CD4-positive, CD25-positive, alpha-beta regulatory T cell (primary cell): Measurements from ENCODE around the gene ADCY9. TPM values are rescaled to one million over a fixed set of nuclear protein-coding genes. Genes with fewer than 3 reads are reported as not detected.
"Not testable (repeated sequence)": the region's sequence is repeated elsewhere in the genome, so short reads cannot be mapped to it uniquely, and the experiment has no call there.

Source experiments
- ATAC-seq, 2 donors: fragments of 150-1000 bp; cut with Tn5 transposase; one replicate each; pipeline ENCODE4 v1.10.0; 2021; ENCODE audit warnings: low read depth in 2 of 2, moderate number of reproducible peaks in 2 of 2, moderate library complexity in 1 of 2
- DNase-seq, 3 donors: peaks; one replicate each; pipeline versions ENCODE4 v3.0.0 to v3.0.0-alpha.2; 2012 to 2022; ENCODE audit warnings: mixed read lengths in 1 of 3
- H3K27ac ChIP-seq: one replicate; pipeline ENCODE4 v1.7.0; 2013; ENCODE audit warnings: mild to moderate bottlenecking, low read length; ENCODE audit not compliant: insufficient read depth, poor library complexity, severe bottlenecking
- H3K27me3 ChIP-seq: one replicate; pipeline ENCODE4 v1.7.0; 2013; ENCODE audit warnings: low read length; ENCODE audit not compliant: control insufficient read depth, insufficient read depth
- H3K36me3 ChIP-seq: one replicate; pipeline ENCODE4 v1.7.0; 2013; ENCODE audit warnings: mild to moderate bottlenecking, low read length, moderate library complexity; ENCODE audit not compliant: control insufficient read depth, insufficient read depth
- H3K4me1 ChIP-seq: 2 replicates; pipeline ENCODE4 v1.7.0; 2013; ENCODE audit warnings: mild to moderate bottlenecking, low read length; ENCODE audit not compliant: insufficient read depth, control insufficient read depth, poor library complexity, severe bottlenecking
- H3K4me3 ChIP-seq: one replicate; pipeline ENCODE4 v1.7.0; 2013; ENCODE audit warnings: low read depth, mild to moderate bottlenecking, low read length, moderate library complexity
- H3K9me3 ChIP-seq, 2 experiments: 1 replicate in 1 of 2; 2 replicates in 1 of 2; pipeline ENCODE4 v1.7.0; 2013; ENCODE audit warnings: low read length in 2 of 2, mild to moderate bottlenecking in 1 of 2, moderate library complexity in 1 of 2; ENCODE audit not compliant: control insufficient read depth in 2 of 2
- H3K27ac Mint-ChIP-seq, 3 donors: one replicate each; pipeline ENCODE4 v1.8.0; 2020 to 2022; ENCODE audit warnings: mild to moderate bottlenecking in 3 of 3, mixed read lengths in 3 of 3, moderate library complexity in 2 of 3
- H3K27me3 Mint-ChIP-seq: one replicate; pipeline ENCODE4 v1.8.0; 2022; ENCODE audit warnings: mild to moderate bottlenecking, mixed read lengths
- H3K36me3 Mint-ChIP-seq: one replicate; pipeline ENCODE4 v1.8.0; 2020; ENCODE audit warnings: mixed read lengths
- H3K4me1 Mint-ChIP-seq, 4 donors: one replicate each; pipeline ENCODE4 v1.8.0; 2020 to 2022; ENCODE audit warnings: mixed read lengths in 4 of 4, mild to moderate bottlenecking in 1 of 4
- H3K4me3 Mint-ChIP-seq, 4 donors: one replicate each; pipeline ENCODE4 v1.8.0; 2020 to 2022; ENCODE audit warnings: mild to moderate bottlenecking in 4 of 4, mixed read lengths in 4 of 4, moderate library complexity in 3 of 4
- H3K9me3 Mint-ChIP-seq, 7 donors: one replicate each; pipeline ENCODE4 v1.8.0; 2020 to 2022; ENCODE audit warnings: mixed read lengths in 7 of 7, mild to moderate bottlenecking in 3 of 7, moderate library complexity in 2 of 7
- polyA plus RNA-seq, 4 donors: library from polyadenylated mRNA; unstranded; fragments of 300-500 nt; fragmentation: Illumina TruSeq; gene quantifications; one replicate each; pipeline ENCODE4 v1.2.3, GENCODE V29; 2021
- total RNA-seq: library from RNA; stranded (reverse); gene quantifications from one replicate; pipeline ENCODE4 v1.2.3, GENCODE V29; 2022

The ADCY9 gene
- total and polyA plus RNA-seq, 5 donors from 2014 or later = 0.06 to 7.8 (median 0.23) TPM

DNA sequence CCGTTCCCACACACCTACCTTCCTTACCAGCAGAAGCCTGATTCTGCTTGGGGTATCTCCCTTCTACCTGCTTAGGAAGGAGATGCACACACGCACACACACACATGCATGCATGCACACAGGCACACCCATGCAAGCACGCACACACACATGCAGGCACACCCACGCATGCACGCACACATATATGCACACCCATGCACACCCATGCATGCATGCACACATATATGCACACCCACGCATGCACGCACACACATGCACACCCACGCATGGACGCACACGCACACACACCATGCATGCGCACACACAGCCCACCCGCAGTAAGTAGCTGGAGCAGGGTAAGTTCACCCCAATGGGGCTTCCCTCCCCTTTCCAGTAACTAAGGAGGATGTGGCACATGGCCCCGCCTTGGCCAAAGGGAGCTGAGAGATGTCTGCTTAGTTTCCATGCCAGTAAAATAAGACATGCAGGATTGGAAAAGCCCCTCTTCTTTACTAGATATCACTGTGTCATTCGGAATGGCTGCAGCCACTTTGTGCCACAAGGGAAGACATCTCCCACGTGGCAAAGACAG lies 33.7 kb downstream of the ADCY9 start:
- Mint-ChIP-seq H3K4me3 (no peak overlapping the region), H3K36me3 (peaks cover 4% of the 10 kb centered on the region), H3K9me3 (peaks cover 0 to 4% (median 0%) of the 10 kb centered on the region in 7 donors), H3K27me3 (no peaks in the 10 kb centered on the region), H3K4me1 (peaks cover 0 to 21% (median 4%) of the 10 kb centered on the region in 4 donors), H3K27ac (no peak overlapping the region)
- DNase-seq (peak in 1 of 3 donors; percentile 43), ATAC-seq (no peak)
- H3K4me3 ChIP-seq = no peak overlapping the region
- peaks cover 3% of the 10 kb centered on the region for H3K4me1 ChIP-seq
- H3K9me3 ChIP-seq = no peaks in the 10 kb centered on the region
- no peaks in the 10 kb centered on the region for H3K27me3 ChIP-seq
- no peaks in the 10 kb centered on the region for H3K36me3 ChIP-seq
- H3K27ac ChIP-seq = no peak overlapping the region

DNA sequence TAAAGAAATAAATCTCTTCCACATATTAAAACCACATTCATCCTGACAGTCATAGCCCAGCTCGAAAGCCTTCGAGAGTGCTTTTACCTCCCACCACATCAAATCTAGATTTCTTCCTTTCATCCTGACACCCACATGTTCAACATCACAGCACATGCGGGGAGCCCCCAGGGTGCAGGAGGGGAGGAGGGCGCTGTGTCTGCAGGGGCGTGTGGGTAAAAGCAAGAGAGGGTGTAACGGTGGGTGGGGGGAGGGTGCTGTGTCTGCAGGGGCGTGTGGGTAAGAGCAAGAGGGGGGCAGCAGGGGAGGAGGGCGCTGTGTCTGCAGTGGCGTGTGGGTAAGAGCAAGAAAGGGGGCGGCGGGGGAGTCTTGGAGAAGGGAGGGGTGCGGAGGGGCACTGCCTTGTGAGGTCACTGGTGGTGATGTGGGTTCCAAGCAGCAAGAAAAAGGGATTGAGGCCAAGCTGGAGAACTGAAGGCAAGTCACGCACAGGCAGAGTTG lies 34.7 kb downstream of the ADCY9 start:
- Mint-ChIP-seq H3K4me3 (peak overlapping the region in 1 of 4 donors; percentile 9), H3K4me1 (peaks cover 0 to 24% (median 4%) of the 10 kb centered on the region in 4 donors), H3K9me3 (peaks cover 0 to 4% (median 0%) of the 10 kb centered on the region in 7 donors), H3K36me3 (peaks cover 4% of the 10 kb centered on the region), H3K27me3 (no peaks in the 10 kb centered on the region), H3K27ac (no peak overlapping the region)
- DNase-seq = peak in 2 of 3 donors; percentile 5 to 26
- Histone ChIP-seq H3K36me3 (no peaks in the 10 kb centered on the region), H3K4me1 (peaks cover 3% of the 10 kb centered on the region), H3K4me3 (no peak overlapping the region), H3K27me3 (no peaks in the 10 kb centered on the region), H3K27ac (no peak overlapping the region), H3K9me3 (no peaks in the 10 kb centered on the region)
- ATAC-seq = no peak

DNA sequence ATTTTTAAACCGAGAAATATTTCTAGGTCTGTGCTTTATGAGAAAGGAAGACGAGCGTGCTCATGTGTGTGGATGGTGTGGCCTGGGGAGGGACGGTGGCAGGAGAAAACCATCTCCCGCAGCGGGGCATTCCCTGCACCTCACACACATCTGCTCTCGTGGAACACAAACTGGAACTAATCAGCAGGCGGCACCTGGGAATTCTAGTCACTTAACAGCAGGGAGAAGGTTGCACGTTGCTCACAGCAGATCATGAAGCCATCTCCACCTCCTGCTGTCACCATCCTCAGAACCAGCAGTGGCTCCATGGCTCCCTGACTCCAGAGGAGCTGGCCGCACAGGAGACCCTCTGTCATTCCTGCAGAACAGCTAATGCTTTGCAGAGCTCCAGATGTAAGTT lies 35.2 kb downstream of the ADCY9 start:
- H3K4me3 Mint-ChIP-seq = peak overlapping the region in 1 of 4 donors; percentile 48
- Histone ChIP-seq H3K4me1 (peaks cover 3% of the 10 kb centered on the region), H3K4me3 (no peak overlapping the region), H3K27ac (no peak overlapping the region), H3K36me3 (no peaks in the 10 kb centered on the region), H3K9me3 (no peaks in the 10 kb centered on the region), H3K27me3 (no peaks in the 10 kb centered on the region)
- no peak overlapping the region for H3K27ac Mint-ChIP-seq
- H3K4me1 Mint-ChIP-seq = peaks cover 0 to 24% (median 4%) of the 10 kb centered on the region in 4 donors
- no peak for ATAC-seq
- no peak for DNase-seq
- peaks cover 0 to 4% (median 0%) of the 10 kb centered on the region in 7 donors for H3K9me3 Mint-ChIP-seq
- H3K27me3 Mint-ChIP-seq = no peaks in the 10 kb centered on the region
- peaks cover 4% of the 10 kb centered on the region for H3K36me3 Mint-ChIP-seq

DNA sequence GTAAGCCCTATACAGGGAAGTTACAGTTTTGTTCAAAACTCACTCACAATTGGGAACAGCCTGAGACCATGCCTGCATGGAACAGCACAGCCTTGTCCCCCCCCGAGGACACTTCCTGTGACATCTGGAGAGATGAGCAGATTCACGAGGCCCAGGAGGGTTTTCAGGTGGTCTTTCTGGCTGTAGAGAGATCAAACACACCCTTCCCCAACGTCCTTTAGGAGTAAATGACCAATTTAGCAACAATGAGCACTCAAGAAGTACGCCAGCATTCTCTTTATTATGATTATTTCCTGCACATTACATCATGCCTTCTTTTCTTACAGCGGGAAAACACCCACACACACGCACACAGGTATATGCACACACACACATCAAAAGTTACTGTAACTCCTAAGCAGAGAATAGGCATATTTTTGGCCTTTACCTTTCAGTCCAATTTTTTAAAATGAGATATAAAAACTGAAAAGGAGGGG lies 39.0 kb downstream of the ADCY9 start:
- Histone ChIP-seq H3K27ac (no peak overlapping the region), H3K27me3 (no peaks in the 10 kb centered on the region), H3K4me3 (no peak overlapping the region), H3K36me3 (no peaks in the 10 kb centered on the region), H3K4me1 (peaks cover 3% of the 10 kb centered on the region), H3K9me3 (no peaks in the 10 kb centered on the region)
- no peak for ATAC-seq
- no peak for DNase-seq
- H3K4me3 Mint-ChIP-seq = no peak overlapping the region
- peaks cover 0 to 2% (median 0%) of the 10 kb centered on the region in 7 donors for H3K9me3 Mint-ChIP-seq
- H3K27me3 Mint-ChIP-seq = no peaks in the 10 kb centered on the region
- H3K27ac Mint-ChIP-seq = peak overlapping the region in 2 of 3 donors; percentile 20 to 40
- H3K36me3 Mint-ChIP-seq = no peaks in the 10 kb centered on the region
- H3K4me1 Mint-ChIP-seq = peaks cover 0 to 22% (median 3%) of the 10 kb centered on the region in 4 donors

DNA sequence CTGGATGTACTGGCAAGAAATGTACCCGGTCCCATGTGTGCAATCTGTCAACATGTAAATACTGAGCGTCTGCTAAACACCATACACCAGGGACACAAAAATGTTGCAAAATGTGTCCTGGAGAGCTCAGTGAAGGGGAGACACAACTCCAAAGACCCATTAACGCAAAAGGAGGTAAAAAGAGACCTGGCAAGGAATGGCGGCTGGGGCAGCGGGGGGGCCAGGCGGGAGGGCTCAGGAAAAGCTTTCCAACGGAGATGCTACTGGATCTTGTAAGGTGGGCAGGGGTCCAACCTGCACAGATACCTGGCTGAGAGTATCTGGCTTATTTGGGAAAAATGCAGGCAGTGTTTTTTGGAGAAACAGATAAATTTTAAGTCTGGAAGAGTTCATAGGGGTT lies 40.7 kb downstream of the ADCY9 start:
- Histone ChIP-seq H3K27ac (no peak overlapping the region), H3K9me3 (no peaks in the 10 kb centered on the region), H3K27me3 (no peaks in the 10 kb centered on the region), H3K4me3 (no peak overlapping the region), H3K36me3 (no peaks in the 10 kb centered on the region), H3K4me1 (no peaks in the 10 kb centered on the region)
- no peaks in the 10 kb centered on the region for H3K27me3 Mint-ChIP-seq
- no peaks in the 10 kb centered on the region for H3K36me3 Mint-ChIP-seq
- H3K4me1 Mint-ChIP-seq = peaks cover 0 to 8% (median 0%) of the 10 kb centered on the region in 4 donors
- H3K27ac Mint-ChIP-seq = peak overlapping the region in 2 of 3 donors; percentile 6 to 51
- peaks cover 0 to 2% (median 0%) of the 10 kb centered on the region in 7 donors for H3K9me3 Mint-ChIP-seq
- DNase-seq (no peak), ATAC-seq (no peak)
- H3K4me3 Mint-ChIP-seq = no peak overlapping the region

DNA sequence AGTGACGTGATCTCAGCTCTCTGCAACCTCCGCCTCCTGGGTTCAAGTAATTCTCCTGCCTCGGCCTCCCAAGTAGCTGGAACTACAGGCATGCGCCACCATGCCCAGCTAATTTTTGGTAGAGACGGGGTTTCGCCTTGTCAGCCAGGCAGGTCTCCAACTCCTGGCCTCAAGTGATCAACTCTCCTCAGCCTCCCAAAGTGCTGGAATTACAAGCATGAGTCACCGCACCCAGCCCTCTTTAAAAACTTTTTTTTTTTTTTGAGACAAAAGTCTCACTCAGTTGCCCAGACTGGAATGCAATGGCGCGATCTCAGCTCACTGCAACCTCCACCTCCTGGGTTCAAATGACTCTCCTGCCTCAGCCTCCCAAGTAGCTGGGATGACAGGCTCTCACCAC lies 43.1 kb downstream of the ADCY9 start:
- H3K27ac ChIP-seq, H3K9me3 Mint-ChIP-seq, ATAC-seq, DNase-seq, H3K36me3 ChIP-seq, H3K27me3 Mint-ChIP-seq, H3K4me3 ChIP-seq, H3K4me1 ChIP-seq, H3K27ac Mint-ChIP-seq, H3K9me3 ChIP-seq, H3K36me3 Mint-ChIP-seq, H3K4me3 Mint-ChIP-seq, H3K27me3 ChIP-seq, H3K4me1 Mint-ChIP-seq: not testable (repeated sequence)

DNA sequence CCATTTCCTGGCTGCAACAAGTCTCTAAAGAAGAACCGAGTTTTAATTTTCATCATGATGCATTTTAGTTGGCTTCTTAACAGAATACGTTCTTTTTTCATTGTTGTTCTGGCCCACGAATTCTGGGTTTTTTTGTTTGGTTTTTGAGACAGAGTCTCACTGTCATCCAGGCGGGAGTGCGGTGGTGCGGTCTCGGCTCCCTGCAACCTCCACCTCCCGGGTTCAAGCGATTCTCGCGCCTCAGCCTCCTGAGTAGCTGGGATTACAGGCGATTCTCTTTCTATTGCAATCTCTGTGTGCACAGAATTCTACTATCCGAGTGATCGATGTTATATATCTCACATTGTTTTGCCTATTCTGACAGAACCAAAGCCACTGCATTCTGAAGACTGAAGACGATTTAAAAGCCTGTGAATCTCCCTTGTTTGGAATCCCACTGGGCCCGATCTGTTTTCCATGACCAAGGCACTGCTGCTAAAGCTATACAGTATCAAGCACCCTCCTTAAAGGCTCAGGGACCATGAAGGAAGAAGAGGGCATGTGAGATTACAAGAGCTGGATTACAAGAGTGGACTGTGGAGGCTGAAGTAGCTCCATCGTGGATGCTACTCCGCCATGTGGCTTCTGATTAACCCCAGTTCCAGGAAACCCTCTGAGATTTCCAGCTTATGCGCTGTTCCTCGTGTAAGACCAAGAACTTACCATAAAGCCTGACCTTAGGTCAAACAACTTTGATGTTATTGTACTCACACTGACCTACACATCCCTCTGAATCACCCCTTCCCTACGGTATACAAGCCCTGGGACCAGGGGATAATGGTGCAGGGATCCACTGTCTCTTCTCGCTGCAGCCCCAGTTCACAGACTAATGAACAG lies 44.3 kb downstream of the ADCY9 start:
- H3K27ac Mint-ChIP-seq = no peak overlapping the region
- H3K4me1 Mint-ChIP-seq = no peaks in the 10 kb centered on the region
- no peak for ATAC-seq
- Histone ChIP-seq H3K27me3 (no peaks in the 10 kb centered on the region), H3K27ac (no peak overlapping the region), H3K9me3 (no peaks in the 10 kb centered on the region), H3K4me3 (no peak overlapping the region), H3K36me3 (no peaks in the 10 kb centered on the region), H3K4me1 (no peaks in the 10 kb centered on the region)
- no peaks in the 10 kb centered on the region for H3K27me3 Mint-ChIP-seq
- no peak for DNase-seq
- no peaks in the 10 kb centered on the region for H3K36me3 Mint-ChIP-seq
- H3K4me3 Mint-ChIP-seq = no peak overlapping the region
- H3K9me3 Mint-ChIP-seq = no peaks in the 10 kb centered on the region
